Neutrophil (primary cell): Measurements from ENCODE around the gene CCDC167.

Source experiments
- H3K27ac ChIP-seq: fragments of 200-600 bp; sonication (generic); 2 replicates; pipeline ENCODE4 v1.5.1; 2016; ENCODE audit warnings: mild to moderate bottlenecking, moderate library complexity
- H3K27me3 ChIP-seq: fragments of 200-600 bp; sonication (generic); 2 replicates; pipeline ENCODE4 v1.6.0; 2016; ENCODE audit warnings: mild to moderate bottlenecking
- H3K36me3 ChIP-seq: fragments of 200-600 bp; sonication (generic); 2 replicates; pipeline ENCODE4 v1.5.1; 2017
- H3K4me1 ChIP-seq, 2 experiments: fragments of 200-600 bp in 1 of 2; sonication (generic) in 1 of 2; 1 replicate in 1 of 2; 2 replicates in 1 of 2; pipeline versions ENCODE4 v1.5.1 to v1.6.1; 2013 to 2016; ENCODE audit warnings: low read depth in 1 of 2, low read length in 1 of 2, mild to moderate bottlenecking in 1 of 2, moderate library complexity in 1 of 2; ENCODE audit not compliant: control insufficient read depth in 1 of 2, insufficient read depth in 1 of 2
- H3K4me3 ChIP-seq, 2 experiments: fragments of 200-600 bp in 1 of 2; sonication (generic) in 1 of 2; 1 replicate in 1 of 2; 2 replicates in 1 of 2; pipeline ENCODE4 v1.5.1; 2013 to 2016; ENCODE audit warnings: low read depth in 1 of 2, low read length in 1 of 2, mild to moderate bottlenecking in 1 of 2, moderate library complexity in 1 of 2
- H3K9me3 ChIP-seq: fragments of 200-600 bp; sonication (generic); 2 replicates; pipeline ENCODE4 v1.5.1; 2016
- TF ChIP-seq, protein P1 (sequence below): fragments of 200-600 bp; sonication (generic); IDR thresholded peaks from 2 replicates; pipeline ENCODE4 v1.5.1; 2016; ENCODE audit warnings: antibody characterized with exemption

CCDC167 gene

DNA sequence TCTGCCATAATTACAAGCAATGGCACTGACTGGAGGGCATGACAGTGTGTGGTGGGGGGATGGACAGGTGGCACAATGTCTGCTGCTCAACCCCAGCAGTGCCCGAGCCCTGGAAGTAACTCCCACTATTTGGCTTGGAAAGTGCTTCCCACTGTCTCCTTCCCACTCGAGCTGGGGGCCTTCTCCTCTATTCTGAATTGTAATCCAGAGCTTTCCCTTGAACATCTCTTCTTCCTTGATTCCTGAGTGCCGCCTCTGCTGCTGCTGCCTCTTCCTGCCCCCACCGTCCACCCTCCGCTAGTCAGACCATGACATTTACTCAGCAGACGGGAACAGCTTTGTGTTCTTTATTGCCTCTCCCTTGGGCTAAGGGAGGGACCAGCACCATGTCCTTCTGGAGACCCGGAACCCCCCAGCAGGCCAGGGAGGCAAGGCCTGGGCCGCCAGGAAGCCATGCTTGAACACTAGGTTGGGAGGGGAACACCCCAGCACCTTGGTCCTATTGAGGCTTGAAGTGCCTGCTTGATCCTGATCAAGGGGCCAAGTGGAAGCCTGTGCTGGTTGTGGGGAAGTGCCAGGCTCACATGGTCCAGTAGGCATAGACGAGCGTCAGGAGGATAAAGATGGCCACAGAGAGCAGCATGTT, 17.0 kb downstream of the CCDC167 start:
- TF ChIP-seq, protein P1, sequence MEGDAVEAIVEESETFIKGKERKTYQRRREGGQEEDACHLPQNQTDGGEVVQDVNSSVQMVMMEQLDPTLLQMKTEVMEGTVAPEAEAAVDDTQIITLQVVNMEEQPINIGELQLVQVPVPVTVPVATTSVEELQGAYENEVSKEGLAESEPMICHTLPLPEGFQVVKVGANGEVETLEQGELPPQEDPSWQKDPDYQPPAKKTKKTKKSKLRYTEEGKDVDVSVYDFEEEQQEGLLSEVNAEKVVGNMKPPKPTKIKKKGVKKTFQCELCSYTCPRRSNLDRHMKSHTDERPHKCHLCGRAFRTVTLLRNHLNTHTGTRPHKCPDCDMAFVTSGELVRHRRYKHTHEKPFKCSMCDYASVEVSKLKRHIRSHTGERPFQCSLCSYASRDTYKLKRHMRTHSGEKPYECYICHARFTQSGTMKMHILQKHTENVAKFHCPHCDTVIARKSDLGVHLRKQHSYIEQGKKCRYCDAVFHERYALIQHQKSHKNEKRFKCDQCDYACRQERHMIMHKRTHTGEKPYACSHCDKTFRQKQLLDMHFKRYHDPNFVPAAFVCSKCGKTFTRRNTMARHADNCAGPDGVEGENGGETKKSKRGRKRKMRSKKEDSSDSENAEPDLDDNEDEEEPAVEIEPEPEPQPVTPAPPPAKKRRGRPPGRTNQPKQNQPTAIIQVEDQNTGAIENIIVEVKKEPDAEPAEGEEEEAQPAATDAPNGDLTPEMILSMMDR = no peak
- Histone ChIP-seq H3K27ac (no peak overlapping the region), H3K9me3 (no peaks in the 10 kb centered on the region), H3K36me3 (peaks cover 73% of the 10 kb centered on the region), H3K27me3 (no peaks in the 10 kb centered on the region), H3K4me3 (no peak overlapping the region), H3K4me1 (no peaks in the 10 kb centered on the region)

DNA sequence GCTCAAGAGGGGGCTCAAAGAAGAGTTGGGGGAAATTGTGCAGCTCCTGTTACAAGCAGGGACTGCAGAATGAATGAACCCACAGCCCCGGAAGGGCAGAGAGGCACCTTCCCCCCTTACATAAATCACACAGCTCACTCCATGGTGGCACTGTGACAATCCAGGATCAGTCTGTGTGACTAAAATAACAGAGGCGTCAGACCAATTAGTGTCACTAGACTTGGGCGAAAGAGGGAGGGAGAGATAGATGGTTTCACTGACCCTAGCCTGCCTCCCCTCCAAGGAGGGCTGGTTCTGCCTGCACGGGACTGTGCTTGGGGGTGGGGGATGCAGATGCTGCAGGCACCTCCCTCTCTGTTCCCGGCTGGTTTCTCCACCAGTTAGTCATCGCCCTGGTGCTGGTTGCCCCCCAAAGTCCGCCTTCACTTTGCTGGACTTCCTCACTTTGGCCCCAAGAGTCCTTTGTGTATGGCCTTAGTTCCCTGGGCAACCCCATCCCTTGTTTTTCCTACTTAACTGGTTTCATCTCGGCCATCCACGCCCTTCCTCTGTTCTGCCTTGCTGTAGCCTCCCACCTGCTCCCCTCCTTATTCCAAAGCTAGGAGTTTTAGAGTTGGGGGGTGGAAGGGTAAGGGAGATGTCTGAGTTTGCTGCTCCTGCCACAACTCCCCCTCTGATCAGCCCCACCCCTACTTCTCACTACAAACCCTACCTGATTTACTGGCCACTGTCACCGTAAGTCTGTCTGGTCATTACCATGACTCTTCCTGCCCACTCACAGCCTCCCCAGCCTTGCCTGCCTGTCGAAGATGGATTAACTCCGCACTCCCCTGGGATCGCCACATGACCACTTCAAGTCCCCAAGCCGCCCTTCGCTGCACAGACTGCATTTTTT, 17.7 kb downstream of the CCDC167 start:
- no peak overlapping the region for H3K4me3 ChIP-seq
- no peaks in the 10 kb centered on the region for H3K27me3 ChIP-seq
- peaks cover 80% of the 10 kb centered on the region for H3K36me3 ChIP-seq
- TF ChIP-seq, protein P1 = no peak
- H3K4me1 ChIP-seq = no peaks in the 10 kb centered on the region
- H3K9me3 ChIP-seq = no peaks in the 10 kb centered on the region
- no peak overlapping the region for H3K27ac ChIP-seq

DNA sequence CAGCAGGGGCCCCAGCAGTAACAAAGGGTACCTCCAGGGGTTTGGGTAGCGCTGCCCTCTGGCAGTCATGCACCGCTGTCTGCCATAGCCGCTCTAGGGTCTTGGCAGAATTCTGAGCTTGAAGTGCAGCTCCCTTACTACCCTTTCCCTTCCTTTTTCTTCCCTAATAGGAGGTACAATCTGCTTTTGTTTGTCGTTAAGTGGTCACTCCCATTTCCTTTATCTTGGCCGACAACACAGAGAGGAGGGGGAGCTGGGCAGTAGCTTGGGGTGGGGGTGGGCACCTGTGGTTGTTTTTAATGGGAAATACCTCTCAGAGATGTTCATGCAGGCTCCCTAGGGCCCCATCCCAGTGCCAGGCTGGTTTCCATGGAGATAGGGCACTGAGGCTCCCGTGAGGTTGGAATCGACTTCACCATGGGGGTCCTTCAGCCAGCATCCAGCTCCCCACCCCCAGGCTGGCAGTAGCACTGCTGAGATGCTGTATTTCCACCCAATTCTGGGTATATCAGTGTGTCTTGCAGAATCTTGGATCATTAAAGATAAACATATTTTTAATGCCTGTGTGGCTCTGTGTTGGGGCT, 18.6 kb downstream of the CCDC167 start:
- Histone ChIP-seq H3K27me3 (no peaks in the 10 kb centered on the region), H3K36me3 (peaks cover 90% of the 10 kb centered on the region), H3K4me1 (no peaks in the 10 kb centered on the region), H3K9me3 (no peaks in the 10 kb centered on the region), H3K27ac (no peak overlapping the region), H3K4me3 (no peak overlapping the region)
- TF ChIP-seq, protein P1 = no peak

DNA sequence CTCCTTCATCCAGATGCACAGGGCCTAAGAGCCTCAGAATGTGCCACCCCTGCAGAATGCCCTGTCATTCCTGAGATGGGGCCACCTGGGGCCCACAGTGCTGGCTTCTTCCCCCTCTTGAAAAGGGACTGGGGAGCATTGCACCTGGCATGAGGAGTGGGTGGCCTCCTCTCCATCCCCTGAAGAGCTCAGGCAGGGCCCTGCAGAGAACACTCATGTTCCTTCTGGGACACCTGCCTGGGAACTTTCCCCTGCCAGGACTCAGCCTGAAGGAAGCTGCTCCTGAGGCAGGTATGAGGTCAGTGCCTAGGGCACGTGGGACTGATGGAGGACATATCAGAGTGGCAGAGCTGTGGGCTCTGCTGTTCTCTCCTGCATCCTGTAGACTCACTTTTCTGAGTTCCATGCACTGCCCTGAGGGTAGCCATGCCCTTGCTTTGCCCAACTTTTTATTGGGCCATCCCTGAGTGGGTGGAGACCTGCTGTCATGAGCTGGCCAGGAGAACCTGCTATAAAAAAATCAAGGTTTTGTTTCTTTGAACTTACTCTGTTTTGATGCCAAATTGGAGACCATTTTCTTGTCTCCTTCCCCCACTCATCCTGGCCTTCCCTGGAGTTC, 19.5 kb downstream of the CCDC167 start:
- Histone ChIP-seq H3K27me3 (no peaks in the 10 kb centered on the region), H3K27ac (no peak overlapping the region), H3K9me3 (no peaks in the 10 kb centered on the region), H3K4me1 (no peaks in the 10 kb centered on the region), H3K36me3 (peaks cover 90% of the 10 kb centered on the region), H3K4me3 (no peak overlapping the region)
- TF ChIP-seq, protein P1 = no peak

DNA sequence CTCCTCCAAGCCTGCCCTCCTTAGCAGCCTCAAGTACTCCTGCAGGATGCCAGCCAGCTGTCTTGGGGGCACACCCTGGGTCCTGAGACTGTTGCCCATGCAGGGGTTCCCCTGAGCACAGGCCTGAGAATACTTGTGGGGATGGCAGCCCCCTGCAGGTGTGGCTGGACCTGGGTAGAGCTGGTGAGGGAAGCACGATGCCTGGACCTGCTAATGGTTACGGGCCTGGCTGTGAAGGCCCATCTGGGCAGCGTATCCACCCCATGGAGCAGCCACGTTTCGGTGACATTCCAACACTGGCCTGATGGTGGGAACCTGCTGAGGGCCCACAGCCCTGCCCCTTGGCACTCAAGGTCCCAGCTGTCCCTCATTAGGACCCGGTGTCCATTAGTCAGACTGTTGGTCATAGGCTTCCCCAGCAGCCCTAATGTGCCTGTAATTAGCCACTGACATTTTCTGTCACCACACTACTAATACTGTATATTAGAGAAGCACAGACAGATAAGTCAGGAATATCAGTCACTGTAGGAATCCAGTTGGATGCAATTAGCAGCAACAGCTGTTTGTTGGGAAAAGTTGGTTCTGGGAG, 20.3 kb downstream of the CCDC167 start:
- H3K27ac ChIP-seq = no peak overlapping the region
- H3K36me3 ChIP-seq = peaks cover 95% of the 10 kb centered on the region
- no peaks in the 10 kb centered on the region for H3K9me3 ChIP-seq
- no peak overlapping the region for H3K4me3 ChIP-seq
- H3K27me3 ChIP-seq = no peaks in the 10 kb centered on the region
- H3K4me1 ChIP-seq = no peaks in the 10 kb centered on the region
- TF ChIP-seq, protein P1 = no peak
